AG08395 (cell line): ENCODE measurements around the gene PLPPR4.
"Not testable (repeated sequence)": the region's sequence is repeated elsewhere in the genome, so short reads cannot be mapped to it uniquely, and the experiment has no call there.

Experiments
- DNase-seq: peaks from one replicate; pipeline ENCODE4 v3.0.0; 2012; ENCODE audit warnings: mixed read lengths, low spot score

Gene PLPPR4

DNA sequence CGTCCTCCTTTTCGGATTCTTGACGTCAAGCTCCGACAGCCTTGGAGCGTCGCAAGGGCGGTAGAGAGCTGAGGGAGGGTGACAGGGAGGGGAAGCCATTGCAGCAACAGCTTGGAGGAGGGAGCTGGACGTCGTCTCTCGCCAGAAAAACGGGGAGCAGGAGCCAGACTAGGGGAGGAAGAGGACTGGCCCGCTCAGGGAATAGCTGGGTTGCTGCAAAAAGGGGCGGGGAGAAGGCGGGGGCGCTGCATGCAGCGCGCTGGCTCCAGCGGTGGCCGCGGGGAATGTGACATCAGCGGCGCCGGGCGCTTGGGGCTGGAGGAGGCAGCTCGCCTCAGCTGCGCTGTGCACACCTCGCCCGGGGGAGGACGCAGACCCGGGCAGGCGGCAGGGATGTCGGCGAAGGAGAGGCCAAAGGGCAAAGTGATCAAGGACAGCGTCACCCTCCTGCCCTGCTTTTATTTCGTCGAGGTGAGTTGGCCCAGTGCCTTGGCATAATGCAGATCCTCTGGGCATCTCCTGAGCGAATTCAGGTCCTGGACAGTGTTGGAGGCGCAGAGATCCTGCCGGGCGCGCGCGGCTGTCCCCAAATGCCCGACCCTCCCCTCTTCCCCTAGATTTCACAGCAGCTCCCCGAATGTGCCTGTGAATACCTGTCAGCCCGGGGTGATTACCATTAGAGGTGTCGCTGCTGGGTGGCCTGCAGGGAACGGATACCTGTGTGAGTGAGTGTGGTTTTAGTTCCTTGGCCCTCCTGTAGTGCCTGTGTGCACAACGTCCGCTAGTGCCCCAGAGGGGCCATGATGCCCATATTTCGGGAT is at the start of gene PLPPR4:
Gene PLPPR4 (plus strand): TSS at position 292 of the 821 bp plus-strand sequence. CDS start 102 bp downstream, at position 394.
- peak; percentile 61 for DNase-seq

DNA sequence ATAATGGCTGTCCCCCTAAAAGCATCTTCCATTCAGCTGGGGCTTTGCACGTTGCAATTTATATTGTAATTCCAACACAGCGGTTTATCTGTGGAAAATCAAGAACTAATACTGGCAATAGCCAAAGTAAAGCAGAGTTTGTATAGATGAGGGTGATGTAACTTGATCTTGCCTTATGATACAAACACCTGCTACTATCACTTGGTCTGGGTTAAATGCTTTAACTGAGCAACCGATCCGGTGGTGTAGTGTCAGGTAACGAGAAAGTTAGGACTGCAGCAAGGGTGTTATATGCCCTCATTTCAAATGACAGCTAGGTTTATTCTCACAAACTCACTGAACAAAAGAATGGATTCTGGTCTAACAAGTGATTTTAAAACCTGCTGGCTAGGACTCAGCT is 47.3 kb upstream of the PLPPR4 start:
- DNase-seq, result no peak

DNA sequence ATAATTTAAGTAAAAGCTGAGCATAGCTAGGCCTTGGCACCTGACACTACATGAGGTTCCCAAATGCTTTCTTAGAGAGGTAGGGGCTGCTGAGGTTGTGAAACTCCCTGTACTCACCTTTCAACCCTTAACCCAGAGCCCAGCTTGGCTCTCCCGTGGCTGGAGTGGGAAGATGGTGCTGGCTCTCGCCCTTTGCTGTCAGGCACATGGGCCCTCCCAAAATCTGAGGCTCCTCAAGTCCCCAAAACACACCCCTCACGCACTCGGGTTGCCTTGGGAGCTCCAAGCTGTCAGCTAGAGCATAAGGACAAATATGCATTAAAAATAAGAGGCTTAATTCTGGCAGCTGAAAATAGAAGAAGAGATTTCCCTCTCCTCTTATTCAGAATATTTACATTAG is 46.7 kb upstream of the PLPPR4 start:
- no peak for DNase-seq

DNA sequence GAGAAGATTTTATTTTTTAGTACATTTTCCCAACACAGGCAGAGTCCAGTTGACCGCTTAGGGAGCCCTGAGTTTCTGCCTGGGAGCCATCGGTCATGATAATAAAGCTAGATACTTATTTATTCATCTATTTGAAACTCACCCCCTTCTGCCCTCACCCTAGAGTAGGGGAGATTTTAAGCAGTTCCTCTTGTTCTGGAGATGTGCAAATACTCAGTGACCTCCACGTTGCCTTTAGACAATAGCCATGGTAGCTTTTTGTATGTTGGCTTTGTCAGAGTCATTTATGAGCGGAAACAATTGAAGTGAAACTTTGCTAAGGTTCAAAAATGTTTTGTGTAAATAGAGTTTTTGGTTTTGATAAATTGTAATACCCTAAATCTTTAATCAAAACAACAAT is 45.7 kb upstream of the PLPPR4 start:
- DNase-seq, result no peak

DNA sequence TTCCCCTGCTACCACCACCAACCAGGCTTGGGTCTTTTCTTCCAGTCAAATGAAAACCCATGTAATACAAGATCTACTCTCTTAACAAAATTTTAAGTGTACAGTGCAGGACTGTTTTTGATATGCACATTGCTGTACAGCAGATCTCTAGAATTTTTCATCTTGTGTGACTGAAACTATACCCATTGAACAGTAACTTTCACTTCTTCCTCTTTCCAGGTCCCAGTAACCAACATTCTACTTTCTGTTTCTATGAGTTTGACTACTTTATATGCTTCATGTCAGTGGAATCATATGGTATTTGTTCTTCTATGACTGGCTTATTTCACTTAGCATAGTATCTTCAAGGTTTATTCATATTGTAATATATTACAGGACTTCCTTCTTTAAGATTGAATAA is 45.3 kb upstream of the PLPPR4 start:
- no peak for DNase-seq

DNA sequence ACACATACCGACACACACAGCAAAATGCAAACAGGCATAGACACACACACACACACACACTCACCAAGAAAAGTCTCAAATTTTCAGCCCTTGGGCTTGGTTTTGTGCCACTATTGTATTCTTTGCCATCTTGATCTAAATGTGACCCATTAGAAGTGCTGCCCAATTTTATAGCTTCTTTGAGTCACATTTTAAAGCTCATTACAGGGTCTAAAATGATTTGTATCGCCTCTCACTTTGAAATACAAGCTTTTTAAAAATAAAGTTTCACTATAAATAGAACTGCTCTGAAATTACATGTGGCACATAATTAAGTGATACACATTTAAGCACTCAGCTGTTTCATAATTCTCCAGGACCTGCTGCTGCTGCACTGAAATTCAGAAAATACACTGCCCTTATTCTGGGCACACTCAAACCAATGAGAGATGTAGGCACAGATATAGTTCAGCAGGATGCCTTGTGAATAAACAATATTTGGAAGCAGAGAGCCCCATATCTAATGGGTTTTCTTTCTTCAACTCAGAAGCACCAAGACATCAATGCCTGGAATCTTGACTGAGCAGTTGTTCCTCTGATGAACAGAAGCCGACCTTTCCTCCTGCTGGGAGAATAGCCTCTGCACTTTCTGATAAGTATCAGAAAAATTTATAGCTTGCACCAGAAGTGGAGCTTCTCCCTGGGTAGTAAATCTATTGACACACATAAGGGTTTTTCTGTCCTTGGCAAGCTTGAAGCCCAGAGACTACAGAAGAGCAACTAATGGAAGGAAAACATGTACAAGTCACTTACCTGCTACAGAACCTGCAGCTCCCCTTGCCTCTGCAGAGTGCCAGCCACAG is 37.0 kb upstream of the PLPPR4 start:
- no peak for DNase-seq

DNA sequence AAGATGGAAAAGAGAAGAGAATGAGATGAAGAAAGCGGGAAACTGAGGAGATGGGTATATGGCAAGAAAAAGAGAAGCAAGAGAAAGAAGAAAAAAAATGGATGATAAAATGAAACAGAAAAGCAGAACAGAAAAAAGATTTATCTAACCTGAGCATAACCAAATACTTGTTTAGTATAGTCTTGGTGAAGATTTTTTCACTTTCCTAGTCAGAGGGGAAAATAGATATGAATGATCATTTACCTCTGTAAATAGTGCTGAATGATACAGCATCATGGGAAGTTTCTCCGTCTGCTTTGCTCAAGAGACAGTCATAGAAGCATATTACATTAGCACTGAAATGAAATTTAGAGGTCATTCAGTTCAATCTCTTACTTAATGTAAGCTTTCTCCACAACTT is 36.1 kb upstream of the PLPPR4 start:
- no peak for DNase-seq

GRCh38 chr1:99229122-99229521 is 35.2 kb upstream of the PLPPR4 start:
- DNase-seq, result no peak

DNA sequence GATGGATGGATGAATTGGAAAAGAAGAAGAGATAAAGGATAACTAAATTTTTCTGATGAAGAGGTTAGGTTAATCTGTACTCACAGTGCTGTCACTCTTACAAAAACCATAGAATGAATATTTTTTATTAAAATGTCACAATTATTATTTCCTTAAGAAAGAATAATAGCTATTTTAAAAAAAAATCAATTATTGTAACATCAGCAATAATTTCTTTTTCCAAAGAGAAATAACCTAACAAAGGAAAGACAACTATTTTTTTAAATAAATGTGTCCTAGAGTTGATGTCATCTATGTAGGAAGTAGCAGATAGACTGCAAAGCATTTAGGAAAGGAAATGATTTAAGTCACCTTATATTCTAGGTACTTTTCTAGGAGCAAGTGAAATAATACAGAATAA is 33.6 kb upstream of the PLPPR4 start:
- DNase-seq, result no peak

- no peak for DNase-seq
These were observed 32.1 kb upstream of the PLPPR4 start for GRCh38 chr1:99232172-99232571.

DNA sequence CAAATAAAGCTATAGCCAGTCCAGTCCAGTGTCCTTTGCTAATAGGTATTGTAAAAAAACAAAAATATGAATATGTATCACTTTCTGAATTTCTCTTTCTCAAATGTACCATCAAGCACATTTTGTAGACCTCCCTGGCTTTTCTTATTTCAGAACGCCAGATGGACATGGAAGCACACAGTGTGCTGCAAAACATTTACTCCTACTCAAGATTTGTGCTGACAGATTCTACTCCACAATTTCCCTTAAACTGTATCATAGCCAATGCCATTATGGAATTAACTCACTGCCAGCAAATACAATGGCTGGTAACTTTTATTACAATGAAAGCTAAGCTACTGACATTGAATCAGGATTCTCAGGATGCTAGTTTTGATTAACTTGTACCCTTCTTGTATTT is 30.8 kb upstream of the PLPPR4 start:
- DNase-seq, result no peak

GRCh38 chr1:99236756-99237155 is 27.5 kb upstream of the PLPPR4 start:
- DNase-seq, result no peak

GRCh38 chr1:99239690-99240089 is 24.6 kb upstream of the PLPPR4 start:
- no peak for DNase-seq

GRCh38 chr1:99240621-99241020 is 23.7 kb upstream of the PLPPR4 start:
- DNase-seq, result no peak

DNA sequence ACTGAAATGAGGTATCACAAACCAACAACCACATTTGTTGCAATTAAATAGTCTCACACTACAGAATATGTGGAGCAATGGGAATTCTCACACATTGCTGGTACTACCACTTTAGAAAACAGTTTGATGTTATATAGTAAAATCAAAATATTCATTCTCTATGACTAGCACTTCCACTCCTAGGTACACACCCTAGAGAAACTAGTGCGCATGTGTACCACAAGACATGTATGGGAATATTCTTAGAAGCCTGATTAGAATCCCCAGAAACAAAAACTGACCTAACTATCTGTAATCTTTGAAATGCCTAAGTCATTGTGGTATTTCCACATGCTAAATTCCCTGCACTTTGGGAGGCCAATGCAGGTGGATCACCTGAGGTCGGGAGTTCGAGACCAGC is 18.1 kb upstream of the PLPPR4 start:
- no peak for DNase-seq

GRCh38 chr1:99247199-99247598 is 17.1 kb upstream of the PLPPR4 start:
- no peak for DNase-seq

DNA sequence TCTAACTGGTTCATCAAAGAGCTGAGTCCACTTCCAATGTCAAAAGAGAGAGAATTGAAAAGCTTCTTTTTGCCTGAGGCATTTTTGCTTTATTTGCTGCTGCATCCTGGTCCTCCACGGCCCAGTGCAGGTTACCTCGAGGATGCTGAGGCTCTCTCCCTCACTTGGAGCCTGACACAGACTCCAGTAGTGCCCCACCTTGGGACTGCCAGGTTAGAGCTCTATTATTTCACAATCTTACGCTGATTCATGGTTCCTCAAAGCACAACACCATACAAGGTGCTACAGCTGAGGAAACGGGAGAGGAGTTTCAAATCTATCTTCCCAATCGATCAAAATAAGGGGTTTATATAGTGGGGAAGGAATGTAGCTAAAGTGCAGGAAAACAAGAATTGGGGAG is 13.6 kb upstream of the PLPPR4 start:
- no peak for DNase-seq

DNA sequence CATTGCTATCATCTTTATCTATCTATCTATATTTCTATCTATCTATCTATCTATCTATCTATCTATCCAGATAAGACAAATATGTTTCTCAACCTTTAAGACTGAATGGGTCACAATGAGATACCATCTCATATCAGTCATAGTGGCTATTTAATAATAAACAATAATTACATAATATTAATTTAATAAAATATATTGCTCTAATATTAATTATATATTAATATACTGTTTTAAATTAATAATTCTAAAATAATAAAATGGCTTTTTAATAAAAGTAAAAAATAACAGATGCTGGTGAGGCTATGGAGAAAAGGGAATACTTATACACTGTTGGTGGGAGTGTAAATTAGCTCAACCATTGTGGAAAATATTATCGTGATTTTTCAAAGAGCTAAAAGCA is 13.0 kb upstream of the PLPPR4 start:
- no peak for DNase-seq

- no peak for DNase-seq
These were observed 11.7 kb upstream of the PLPPR4 start for GRCh38 chr1:99252630-99253029.

GRCh38 chr1:99260402-99260801 is 3.9 kb upstream of the PLPPR4 start:
- not testable (repeated sequence) for DNase-seq

DNA sequence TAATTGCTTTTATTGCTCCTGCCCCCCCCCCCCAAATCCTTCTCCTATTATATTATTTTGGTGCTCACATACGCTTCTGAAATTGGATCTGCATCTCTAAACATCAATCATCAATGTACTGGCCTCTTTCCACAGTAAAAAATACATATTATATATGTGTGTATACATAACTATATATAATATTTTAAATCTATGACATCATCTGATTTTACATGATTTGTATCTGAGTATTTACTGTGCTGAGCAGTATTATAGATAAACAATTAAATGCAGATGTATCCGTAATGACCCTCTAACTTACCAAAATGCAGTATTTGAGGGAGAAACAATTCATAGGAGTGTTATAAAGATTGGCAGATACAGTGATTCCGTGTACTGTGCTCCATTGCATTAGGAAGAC is 832 bp downstream of the PLPPR4 start:
- no peak for DNase-seq

DNA sequence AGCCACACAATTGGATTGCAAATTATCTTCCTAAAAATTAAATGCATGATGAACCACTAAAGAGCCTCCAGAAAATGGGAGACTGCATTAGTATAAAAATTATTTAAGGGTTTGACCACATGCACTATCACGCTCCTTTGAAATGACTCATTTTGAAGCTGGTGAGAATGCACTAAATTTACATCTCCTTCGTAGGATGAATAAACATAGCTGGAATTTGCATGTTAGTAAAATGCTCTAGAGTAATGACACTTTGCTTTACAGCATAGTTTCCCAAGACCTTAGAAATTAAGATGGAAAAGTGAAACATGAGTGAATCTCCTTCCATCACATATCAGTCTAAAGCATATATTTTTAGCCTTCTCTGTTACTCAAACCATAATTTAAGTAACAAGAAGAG is 2.4 kb downstream of the PLPPR4 start:
- peak; percentile 55 for DNase-seq

GRCh38 chr1:99268021-99268420 is 3.7 kb downstream of the PLPPR4 start:
- DNase-seq, result peak; percentile 4
